Left ventricle myocardium inferior (tissue), 1 donor: ENCODE measurements around the gene CHD6. TPM values are rescaled to one million over a fixed set of nuclear protein-coding genes. Genes with fewer than 3 reads are reported as not detected.

Experiments used
- DNase-seq: peaks from one replicate; pipeline ENCODE4 v3.0.0-alpha.2; 2020
- H3K27ac ChIP-seq: fragments of 200-600 bp; replicated peaks from 2 replicates; pipeline ENCODE4 v1.8.0; 2021
- H3K27me3 ChIP-seq: fragments of 200-600 bp; 2 replicates; pipeline ENCODE4 v1.8.0; 2021; ENCODE audit warnings: low read depth
- H3K36me3 ChIP-seq: fragments of 200-600 bp; 2 replicates; pipeline ENCODE4 v1.8.0; 2021
- H3K4me1 ChIP-seq: fragments of 200-600 bp; 2 replicates; pipeline ENCODE4 v1.8.0; 2021
- H3K4me3 ChIP-seq: fragments of 200-600 bp; 2 replicates; pipeline ENCODE4 v1.8.0; 2021; ENCODE audit warnings: mild to moderate bottlenecking, moderate library complexity
- H3K9me3 ChIP-seq: fragments of 200-600 bp; replicated peaks from 2 replicates; pipeline ENCODE4 v1.8.0; 2021
- CTCF ChIP-seq: fragments of 200-600 bp; IDR thresholded peaks from 2 replicates; pipeline ENCODE4 v1.8.0; 2021; ENCODE audit warnings: antibody characterized with exemption, mild to moderate bottlenecking, borderline replicate concordance
- intact Hi-C: fragments of 100-400 bp; cut with micrococcal nuclease; formaldehyde crosslinking; loops from one replicate; pipeline ENCODE4 v1.11.0; 2022
- total RNA-seq: library from RNA; stranded (reverse); fragmentation: NEBNext Ultra II Directional; extraction: Animal tissue kit (Norgen Biotek cat#: 25700); gene quantifications from one replicate; pipeline ENCODE4 v1.2.1, GENCODE V29; 2021
- donor health status: DM: no; HTN: yes; CAD: no; lungs with severe emphysema.

The CHD6 gene
- total RNA-seq, 1 donor from 2014 or later, result 38.9 TPM

DNA sequence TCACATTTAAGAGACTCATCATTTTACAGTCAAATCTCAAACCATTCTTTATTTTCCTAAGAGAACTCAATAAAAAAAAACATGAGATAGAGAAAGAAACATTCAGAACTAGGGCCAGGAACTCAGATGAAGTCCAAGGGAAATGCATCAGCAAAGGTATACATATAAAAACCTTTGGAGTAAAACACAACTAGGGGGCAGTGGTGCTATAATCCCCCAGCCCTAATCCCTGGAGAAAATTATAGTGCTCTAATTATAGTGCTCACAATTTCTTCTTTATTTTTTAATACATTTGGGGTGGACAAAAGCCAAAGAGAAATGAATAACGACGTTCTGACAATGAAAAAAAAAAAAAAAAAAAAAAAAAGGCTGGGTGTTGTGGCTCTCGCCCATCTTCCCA lies 151.0 kb downstream of the CHD6 start:
- peak overlapping the region; percentile 36 for H3K27ac ChIP-seq
- TF ChIP-seq CTCF, result no peak
- H3K27me3 ChIP-seq, result no peaks in the 10 kb centered on the region
- H3K36me3 ChIP-seq, result peaks cover 54% of the 10 kb centered on the region
- peaks cover 17% of the 10 kb centered on the region for H3K9me3 ChIP-seq
- H3K4me1 ChIP-seq, result peaks cover 31% of the 10 kb centered on the region
- H3K4me3 ChIP-seq, result no peak overlapping the region
- intact Hi-C loops, result no loop called here
- DNase-seq, result no peak

GRCh38 chr20:41463567-41463966 lies 154.6 kb downstream of the CHD6 start:
- no peak for TF ChIP-seq CTCF
- Histone ChIP-seq H3K9me3 (peaks cover 17% of the 10 kb centered on the region), H3K27ac (no peak overlapping the region), H3K36me3 (peaks cover 41% of the 10 kb centered on the region), H3K27me3 (no peaks in the 10 kb centered on the region), H3K4me3 (no peak overlapping the region), H3K4me1 (peaks cover under 1% of the 10 kb centered on the region)
- intact Hi-C loops, result no loop called here
- no peak for DNase-seq

DNA sequence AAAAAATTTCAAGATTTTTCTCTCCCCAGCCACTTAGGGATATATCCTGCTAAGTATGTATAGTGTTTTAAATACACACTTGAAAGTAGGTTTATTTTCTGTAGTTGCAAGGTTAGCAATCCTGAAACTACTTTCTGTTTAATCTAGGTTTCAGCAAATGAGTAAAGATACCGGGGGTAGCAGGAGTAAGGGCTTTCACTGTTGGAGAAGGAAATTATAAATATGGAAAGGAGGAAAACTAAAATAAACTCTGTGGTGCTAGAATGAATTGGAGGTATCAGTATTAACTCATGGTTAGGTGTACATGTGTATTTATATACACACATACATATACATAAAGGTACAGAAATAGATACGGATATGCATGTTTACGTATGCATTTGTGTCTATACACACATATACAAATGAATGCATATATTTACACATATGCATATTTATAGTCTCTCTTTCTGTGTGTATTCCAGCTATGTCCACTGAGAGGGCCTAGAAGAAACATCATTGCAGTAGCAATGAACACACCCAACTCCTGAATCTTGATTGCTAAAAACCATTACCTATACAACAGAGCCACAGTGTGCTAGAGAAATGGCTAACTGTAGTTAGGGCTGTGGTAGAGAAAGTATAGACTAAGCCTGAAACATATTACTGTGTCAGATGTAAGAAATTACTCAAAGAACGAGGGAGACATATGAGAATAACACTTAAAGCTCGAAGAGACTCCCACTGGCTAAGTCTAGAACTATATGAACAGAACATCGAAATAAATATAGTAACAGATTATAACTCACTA lies 155.6 kb downstream of the CHD6 start:
- Histone ChIP-seq H3K27ac (no peak overlapping the region), H3K4me1 (no peaks in the 10 kb centered on the region), H3K9me3 (peaks cover 17% of the 10 kb centered on the region), H3K27me3 (no peaks in the 10 kb centered on the region), H3K4me3 (no peak overlapping the region), H3K36me3 (peaks cover 41% of the 10 kb centered on the region)
- intact Hi-C loops, result no loop called here
- no peak for TF ChIP-seq CTCF
- DNase-seq, result no peak

- Histone ChIP-seq H3K4me1 (no peaks in the 10 kb centered on the region), H3K36me3 (peaks cover 45% of the 10 kb centered on the region), H3K27me3 (no peaks in the 10 kb centered on the region), H3K9me3 (no peaks in the 10 kb centered on the region), H3K4me3 (no peak overlapping the region), H3K27ac (no peak overlapping the region)
- no peak for DNase-seq
- TF ChIP-seq CTCF, result no peak
- intact Hi-C loops, result no loop called here
These were observed 159.4 kb downstream of the CHD6 start for GRCh38 chr20:41458761-41459160.

- no peaks in the 10 kb centered on the region for H3K4me1 ChIP-seq
- intact Hi-C loops, result no loop called here
- no peaks in the 10 kb centered on the region for H3K9me3 ChIP-seq
- TF ChIP-seq CTCF, result no peak
- DNase-seq, result no peak
- peaks cover 52% of the 10 kb centered on the region for H3K36me3 ChIP-seq
- no peak overlapping the region for H3K27ac ChIP-seq
- H3K4me3 ChIP-seq, result no peak overlapping the region
- no peaks in the 10 kb centered on the region for H3K27me3 ChIP-seq
These were observed 160.9 kb downstream of the CHD6 start for GRCh38 chr20:41457173-41457857.
